H9 (cell line): ENCODE measurements around the gene C1orf141. TPM values are rescaled to one million over a fixed set of nuclear protein-coding genes. Genes with fewer than 3 reads are reported as not detected.

Experiments
- DNase-seq: peaks from one replicate; pipeline ENCODE4 v3.0.0-alpha.2; 2017
- H2AFZ ChIP-seq: one replicate; pipeline ENCODE4 v1.6.1; 2013; ENCODE audit warnings: mild to moderate bottlenecking, low read length, control low read depth, moderate library complexity
- H2AK5ac ChIP-seq: 2 replicates; pipeline ENCODE4 v1.6.1; 2013; ENCODE audit warnings: low read length, control low read depth, mixed read lengths; ENCODE audit not compliant: insufficient read length
- H2BK120ac ChIP-seq: one replicate; pipeline ENCODE4 v1.6.1; 2013; ENCODE audit warnings: low read depth, mild to moderate bottlenecking, low read length, control low read depth, inconsistent platforms; ENCODE audit not compliant: poor library complexity, severe bottlenecking
- H2BK12ac ChIP-seq: 2 replicates; pipeline ENCODE4 v1.6.1; 2013; ENCODE audit warnings: low read length, control low read depth, mixed read lengths, low read depth; ENCODE audit not compliant: insufficient read length
- H2BK15ac ChIP-seq: 2 replicates; pipeline ENCODE4 v1.6.1; 2013; ENCODE audit warnings: low read depth, low read length, control low read depth
- H2BK20ac ChIP-seq: one replicate; pipeline ENCODE4 v1.6.1; 2013; ENCODE audit warnings: low read depth, mild to moderate bottlenecking, low read length, control low read depth, inconsistent platforms; ENCODE audit not compliant: poor library complexity, severe bottlenecking
- H2BK5ac ChIP-seq: 2 replicates; pipeline ENCODE4 v1.6.1; 2013; ENCODE audit warnings: low read length, control low read depth, mixed read lengths; ENCODE audit not compliant: insufficient read length
- H3K14ac ChIP-seq: 2 replicates; pipeline ENCODE4 v1.6.1; 2013; ENCODE audit warnings: low read length, control low read depth; ENCODE audit not compliant: insufficient read depth
- H3K18ac ChIP-seq: 2 replicates; pipeline ENCODE4 v1.6.1; 2013; ENCODE audit warnings: low read depth, mild to moderate bottlenecking, mixed read lengths, low read length, control low read depth; ENCODE audit not compliant: insufficient read length
- H3K23ac ChIP-seq: 2 replicates; pipeline ENCODE4 v1.6.1; 2013; ENCODE audit warnings: low read length, control low read depth, mixed read lengths, low read depth; ENCODE audit not compliant: insufficient read length
- H3K23me2 ChIP-seq: 2 replicates; pipeline ENCODE4 v1.6.1; 2013; ENCODE audit warnings: low read depth, mild to moderate bottlenecking, mixed read lengths, low read length, control low read depth; ENCODE audit not compliant: insufficient read length, poor library complexity, severe bottlenecking
- H3K27ac ChIP-seq: 2 replicates; pipeline ENCODE4 v1.5.1; 2013; ENCODE audit warnings: low read length, control low read depth, mixed read lengths, low read depth; ENCODE audit not compliant: insufficient read length
- H3K27me3 ChIP-seq: 2 replicates; pipeline ENCODE4 v1.6.1; 2013; ENCODE audit warnings: low read length, control low read depth, inconsistent platforms; ENCODE audit not compliant: insufficient read depth
- H3K4ac ChIP-seq: 2 replicates; pipeline ENCODE4 v1.6.1; 2013; ENCODE audit warnings: low read depth, mild to moderate bottlenecking, control low read depth, inconsistent platforms, low read length, moderate library complexity
- H3K4me1 ChIP-seq: 2 replicates; pipeline ENCODE4 v1.6.1; 2013; ENCODE audit warnings: low read length, control low read depth, inconsistent platforms; ENCODE audit not compliant: insufficient read depth
- H3K4me2 ChIP-seq: 2 replicates; pipeline ENCODE4 v1.6.1; 2013; ENCODE audit warnings: low read length, control low read depth, mixed read lengths; ENCODE audit not compliant: insufficient read length, insufficient read depth
- H3K56ac ChIP-seq: 2 replicates; pipeline ENCODE4 v1.6.1; 2013; ENCODE audit warnings: low read depth, mild to moderate bottlenecking, mixed read lengths, low read length, control low read depth; ENCODE audit not compliant: insufficient read length
- H3K79me1 ChIP-seq: 2 replicates; pipeline ENCODE4 v1.6.1; 2013; ENCODE audit warnings: low read depth, mild to moderate bottlenecking, moderate library complexity, low read length, control low read depth, inconsistent platforms; ENCODE audit not compliant: insufficient read depth, poor library complexity, severe bottlenecking
- H3K79me2 ChIP-seq: 2 replicates; pipeline ENCODE4 v1.6.1; 2013; ENCODE audit warnings: low read length, control low read depth, inconsistent platforms; ENCODE audit not compliant: insufficient read depth
- H3K9ac ChIP-seq: 2 replicates; pipeline ENCODE4 v1.6.1; 2013; ENCODE audit warnings: low read length, control low read depth, mixed read lengths; ENCODE audit not compliant: insufficient read length; ENCODE audit errors: extremely low read depth
- H3K9me3 ChIP-seq: one replicate; pipeline ENCODE4 v1.6.1; 2013; ENCODE audit warnings: low read depth, low read length, inconsistent platforms; ENCODE audit not compliant: control insufficient read depth
- H3T11ph ChIP-seq: one replicate; pipeline ENCODE4 v1.6.1; 2013; ENCODE audit warnings: mild to moderate bottlenecking, low read length, control low read depth, inconsistent platforms
- H4K20me1 ChIP-seq: one replicate; pipeline ENCODE4 v1.6.1; 2013; ENCODE audit not compliant: control insufficient read depth, insufficient read length, insufficient read depth
- H4K5ac ChIP-seq: 2 replicates; pipeline ENCODE4 v1.6.1; 2013; ENCODE audit warnings: low read depth, mild to moderate bottlenecking, mixed read lengths, low read length, control low read depth; ENCODE audit not compliant: insufficient read length
- H4K8ac ChIP-seq: replicated peaks from 2 replicates; pipeline ENCODE4 v1.6.1; 2013; ENCODE audit warnings: low read length, control low read depth, mixed read lengths, low read depth; ENCODE audit not compliant: insufficient read length
- H4K91ac ChIP-seq: 2 replicates; pipeline ENCODE4 v1.6.1; 2013; ENCODE audit warnings: low read depth, mild to moderate bottlenecking, moderate library complexity, mixed read lengths, low read length, control low read depth; ENCODE audit not compliant: insufficient read length
- H3K27ac Mint-ChIP-seq, 3 experiments: 2 replicates in 2 of 3; 3 replicates in 1 of 3; pipeline ENCODE4 v1.8.0; 2020 to 2021; ENCODE audit warnings: mixed read lengths in 3 of 3, mild to moderate bottlenecking in 1 of 3, moderate library complexity in 1 of 3
- H3K27me3 Mint-ChIP-seq: 2 replicates; pipeline ENCODE4 v1.8.0; 2021; ENCODE audit warnings: low read depth, mild to moderate bottlenecking, moderate library complexity, mixed read lengths
- H3K36me3 Mint-ChIP-seq, 3 experiments: 2 replicates in 2 of 3; 3 replicates in 1 of 3; pipeline ENCODE4 v1.8.0; 2020 to 2021; ENCODE audit warnings: low read depth in 3 of 3, mixed read lengths in 3 of 3; ENCODE audit not compliant: insufficient read depth in 1 of 3
- H3K4me1 Mint-ChIP-seq, 2 experiments: 2 replicates each; pipeline ENCODE4 v1.8.0; 2020; ENCODE audit warnings: mixed read lengths in 2 of 2
- H3K4me3 Mint-ChIP-seq, 2 experiments: 2 replicates in 1 of 2; 3 replicates in 1 of 2; pipeline ENCODE4 v1.8.0; 2020 to 2021; ENCODE audit warnings: mild to moderate bottlenecking in 2 of 2, mixed read lengths in 2 of 2, moderate library complexity in 1 of 2
- H3K9me3 Mint-ChIP-seq, 2 experiments: 2 replicates in 1 of 2; 3 replicates in 1 of 2; pipeline ENCODE4 v1.8.0; 2020; ENCODE audit warnings: mild to moderate bottlenecking in 2 of 2, mixed read lengths in 2 of 2, moderate library complexity in 1 of 2
- CTCF ChIP-seq: fragments of 200-600 bp; sonication (generic); conservative IDR thresholded peaks from 3 replicates; pipeline ENCODE4 v1.8.0; 2021; ENCODE audit warnings: antibody characterized with exemption, mild to moderate bottlenecking
- WGBS: extraction: QIAGEN DNeasy Blood & Tissue Kit; methylation state at CpG from one replicate; pipeline ENCODE4 v1.1.7; 2013; ENCODE audit warnings: missing lambda C conversion rate, low lambda C conversion rate, mixed read lengths; ENCODE audit not compliant: insufficient read length; ENCODE audit errors: extremely low coverage; 5-methylcytosine and 5-hydroxymethylcytosine counted together
- total RNA-seq: library from RNA; stranded (reverse); gene quantifications from 2 replicates; pipeline ENCODE4 v1.2.1, GENCODE V29; 2021

The C1orf141 gene
- total RNA-seq, 1 experiment from 2014 or later, result not detected

DNA sequence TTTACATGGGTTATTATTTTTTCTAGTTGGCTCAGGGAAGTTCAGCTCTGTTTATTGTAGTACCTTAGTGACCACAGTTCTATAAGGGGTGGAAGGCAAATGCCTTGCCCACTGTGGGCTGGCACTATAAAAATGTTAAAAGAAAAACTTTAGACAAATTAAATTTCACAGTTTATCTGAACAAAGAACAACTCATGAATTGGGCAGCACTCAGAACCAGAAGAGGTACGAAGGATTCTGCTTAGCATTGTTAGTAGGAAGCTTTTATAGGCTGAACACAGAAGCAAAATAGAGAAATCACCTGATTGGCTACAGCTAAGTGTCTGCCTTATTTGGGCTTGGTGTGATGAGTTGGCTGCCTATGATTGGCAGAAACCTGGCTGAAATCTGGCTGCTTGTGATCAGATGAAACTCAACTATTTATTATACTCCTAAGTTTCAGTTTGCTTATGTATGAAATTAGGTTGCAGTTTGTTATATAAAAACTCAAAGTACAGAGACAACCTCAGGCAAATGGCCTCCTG lies 45.0 kb downstream of the C1orf141 start:
- H3K27me3 ChIP-seq, result no peaks in the 10 kb centered on the region
- H3K79me2 ChIP-seq, result no peaks in the 10 kb centered on the region
- Mint-ChIP-seq H3K9me3 (peaks cover 2 to 3% of the 10 kb centered on the region in 2 experiments; a peak in 3 of 5 replicates), H3K36me3 (peaks cover 0 to 4% (median 0%) of the 10 kb centered on the region in 3 experiments; a peak in 1 of 7 replicates), H3K27me3 (no peaks in the 10 kb centered on the region; the same call in 1 of the 2 replicates), H3K4me3 (no peak overlapping the region), H3K27ac (no peak overlapping the region), H3K4me1 (peaks cover 0 to 3% of the 10 kb centered on the region in 2 experiments; a peak in 2 of 4 replicates)
- no peak for TF ChIP-seq CTCF
- no peak overlapping the region for H3K18ac ChIP-seq
- H3T11ph ChIP-seq, result no peak overlapping the region
- H3K4me1 ChIP-seq, result no peaks in the 10 kb centered on the region
- no peaks in the 10 kb centered on the region for H3K23me2 ChIP-seq
- no peak overlapping the region for H3K14ac ChIP-seq
- no peak overlapping the region for H4K91ac ChIP-seq
- no peak overlapping the region for H3K4ac ChIP-seq
- H3K9me3 ChIP-seq, result no peaks in the 10 kb centered on the region
- H2BK5ac ChIP-seq, result no peak overlapping the region
- no peak overlapping the region for H4K8ac ChIP-seq
- no peak overlapping the region for H2BK12ac ChIP-seq
- H3K56ac ChIP-seq, result no peak overlapping the region
- H2AFZ ChIP-seq, result no peak overlapping the region
- no peak overlapping the region for H4K5ac ChIP-seq
- no peaks in the 10 kb centered on the region for H3K79me1 ChIP-seq
- H2BK15ac ChIP-seq, result no peak overlapping the region
- H3K23ac ChIP-seq, result no peak overlapping the region
- no peak overlapping the region for H2BK20ac ChIP-seq
- no peak overlapping the region for H3K4me2 ChIP-seq
- no peaks in the 10 kb centered on the region for H4K20me1 ChIP-seq
- no CpG with 5 or more reads among the region's 1 CpG for WGBS
- no peak overlapping the region for H2AK5ac ChIP-seq
- H3K9ac ChIP-seq, result no peak overlapping the region
- DNase-seq, result no peak
- H3K27ac ChIP-seq, result no peak overlapping the region
- no peak overlapping the region for H2BK120ac ChIP-seq
